K562 (cell line): Measurements from ENCODE around the gene CTIF. TPM values are rescaled to one million over a fixed set of nuclear protein-coding genes. Genes with fewer than 3 reads are reported as not detected.

ENCODE experiments used
- FOXJ2 ChIP-seq: fragments of 200-800 bp; sonication (Bioruptor generic); IDR thresholded peaks from 2 replicates; pipeline ENCODE4 v1.6.1; 2016; ENCODE audit warnings: missing genetic modification characterization, missing compliant biosample characterization
- polyA plus RNA-seq, 8 experiments: library from polyadenylated mRNA; depleted of rRNA in 4 of 8; stranded (reverse) in 5 of 8; unstranded in 3 of 8; fragments of >200 nt; fragmentation: Nextera tagmentation in 2 of 8; fragmentation: Illumina TruSeq in 1 of 8; extraction: Ambion mirVana in 2 of 8; extraction: Trizol in 1 of 8; gene quantifications; 2 replicates each; pipeline versions ENCODE4 v1.2.1 to v1.2.3, GENCODE V29; 2011 to 2014; ENCODE audit warnings: inconsistent platforms in 1 of 8, missing spikeins in 1 of 8
- total RNA-seq, 7 experiments: library from RNA; depleted of rRNA in 6 of 7; stranded (reverse); fragments of >200 nt in 6 of 7; fragmentation: Illumina TruSeq in 2 of 7; extraction: Trizol in 2 of 7; gene quantifications; 2 replicates each; pipeline versions ENCODE4 v1.2.1 to v1.2.3, GENCODE V29; 2011 to 2021; ENCODE audit warnings: low replicate concordance in 1 of 7
- TF ChIP-seq, protein P1 (sequence below): sonication (generic); formaldehyde crosslinking; IDR thresholded peaks from 2 replicates; pipeline ENCODE4 v1.8.1; 2023; ENCODE audit warnings: missing genetic modification reagents, mild to moderate bottlenecking, borderline replicate concordance
- TF ChIP-seq, protein P2 (sequence below): sonication (generic); formaldehyde crosslinking; IDR thresholded peaks from 2 replicates; pipeline ENCODE4 v1.8.0; 2022; ENCODE audit warnings: missing genetic modification reagents, mild to moderate bottlenecking, moderate library complexity, borderline replicate concordance

The CTIF gene
- total and polyA plus RNA-seq, 9 of the 15 experiments (the other 6 are each of a cell fraction or from before 2014, with no cell fraction given) = 0.17 to 11.5 (median 2.2) TPM

DNA sequence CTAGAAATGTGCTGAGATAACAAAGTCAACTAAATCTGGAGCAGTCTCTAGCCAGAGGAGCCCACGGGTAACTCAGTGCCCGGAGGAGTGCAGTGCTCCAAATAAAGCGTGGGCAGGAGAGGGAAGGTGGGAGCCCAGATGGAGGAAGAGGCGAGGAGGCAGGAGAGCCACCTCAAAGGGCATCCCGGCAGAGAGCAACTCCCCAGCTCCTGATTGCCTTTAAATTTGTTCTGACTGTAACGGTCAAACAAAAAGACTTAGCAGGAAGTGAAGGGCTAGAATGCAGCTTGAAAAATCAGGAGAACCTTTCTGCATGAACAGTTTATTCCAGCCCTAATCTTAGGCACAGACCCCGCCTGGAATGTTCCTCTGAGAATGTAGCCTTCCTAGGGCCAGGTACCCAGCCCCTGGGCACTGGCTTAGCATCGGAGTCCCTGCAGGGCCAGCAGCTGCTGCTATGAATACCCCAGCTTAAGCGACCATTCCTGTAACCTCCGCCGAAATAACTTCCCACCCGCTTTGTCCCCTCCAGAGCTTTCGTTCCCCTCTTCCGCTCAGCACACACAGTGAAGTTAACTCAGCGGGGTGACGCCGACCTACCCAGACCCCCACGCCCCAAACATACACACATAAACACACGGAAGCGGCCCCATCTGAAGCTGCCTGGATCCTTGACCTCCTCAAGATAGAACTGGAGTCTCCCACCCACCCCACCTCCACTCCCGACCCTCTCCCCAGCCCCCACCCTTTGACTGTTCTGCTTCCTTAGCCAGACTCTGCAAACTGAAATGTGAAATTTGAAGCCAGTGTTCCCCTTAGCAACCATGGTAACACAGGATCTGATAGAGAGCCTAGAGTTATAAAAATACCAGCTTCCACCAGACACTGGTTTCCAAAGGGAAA is 288.7 kb downstream of the CTIF start (continued):
- TF ChIP-seq, protein P1, sequence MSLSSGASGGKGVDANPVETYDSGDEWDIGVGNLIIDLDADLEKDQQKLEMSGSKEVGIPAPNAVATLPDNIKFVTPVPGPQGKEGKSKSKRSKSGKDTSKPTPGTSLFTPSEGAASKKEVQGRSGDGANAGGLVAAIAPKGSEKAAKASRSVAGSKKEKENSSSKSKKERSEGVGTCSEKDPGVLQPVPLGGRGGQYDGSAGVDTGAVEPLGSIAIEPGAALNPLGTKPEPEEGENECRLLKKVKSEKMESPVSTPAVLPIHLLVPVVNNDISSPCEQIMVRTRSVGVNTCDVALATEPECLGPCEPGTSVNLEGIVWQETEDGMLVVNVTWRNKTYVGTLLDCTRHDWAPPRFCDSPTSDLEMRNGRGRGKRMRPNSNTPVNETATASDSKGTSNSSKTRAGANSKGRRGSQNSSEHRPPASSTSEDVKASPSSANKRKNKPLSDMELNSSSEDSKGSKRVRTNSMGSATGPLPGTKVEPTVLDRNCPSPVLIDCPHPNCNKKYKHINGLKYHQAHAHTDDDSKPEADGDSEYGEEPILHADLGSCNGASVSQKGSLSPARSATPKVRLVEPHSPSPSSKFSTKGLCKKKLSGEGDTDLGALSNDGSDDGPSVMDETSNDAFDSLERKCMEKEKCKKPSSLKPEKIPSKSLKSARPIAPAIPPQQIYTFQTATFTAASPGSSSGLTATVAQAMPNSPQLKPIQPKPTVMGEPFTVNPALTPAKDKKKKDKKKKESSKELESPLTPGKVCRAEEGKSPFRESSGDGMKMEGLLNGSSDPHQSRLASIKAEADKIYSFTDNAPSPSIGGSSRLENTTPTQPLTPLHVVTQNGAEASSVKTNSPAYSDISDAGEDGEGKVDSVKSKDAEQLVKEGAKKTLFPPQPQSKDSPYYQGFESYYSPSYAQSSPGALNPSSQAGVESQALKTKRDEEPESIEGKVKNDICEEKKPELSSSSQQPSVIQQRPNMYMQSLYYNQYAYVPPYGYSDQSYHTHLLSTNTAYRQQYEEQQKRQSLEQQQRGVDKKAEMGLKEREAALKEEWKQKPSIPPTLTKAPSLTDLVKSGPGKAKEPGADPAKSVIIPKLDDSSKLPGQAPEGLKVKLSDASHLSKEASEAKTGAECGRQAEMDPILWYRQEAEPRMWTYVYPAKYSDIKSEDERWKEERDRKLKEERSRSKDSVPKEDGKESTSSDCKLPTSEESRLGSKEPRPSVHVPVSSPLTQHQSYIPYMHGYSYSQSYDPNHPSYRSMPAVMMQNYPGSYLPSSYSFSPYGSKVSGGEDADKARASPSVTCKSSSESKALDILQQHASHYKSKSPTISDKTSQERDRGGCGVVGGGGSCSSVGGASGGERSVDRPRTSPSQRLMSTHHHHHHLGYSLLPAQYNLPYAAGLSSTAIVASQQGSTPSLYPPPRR (CRISPR knock-in tag) = no peak
- peak; percentile 67; the same call in 1 of the 2 replicates for TF ChIP-seq FOXJ2 (tag)
- TF ChIP-seq, protein P2, sequence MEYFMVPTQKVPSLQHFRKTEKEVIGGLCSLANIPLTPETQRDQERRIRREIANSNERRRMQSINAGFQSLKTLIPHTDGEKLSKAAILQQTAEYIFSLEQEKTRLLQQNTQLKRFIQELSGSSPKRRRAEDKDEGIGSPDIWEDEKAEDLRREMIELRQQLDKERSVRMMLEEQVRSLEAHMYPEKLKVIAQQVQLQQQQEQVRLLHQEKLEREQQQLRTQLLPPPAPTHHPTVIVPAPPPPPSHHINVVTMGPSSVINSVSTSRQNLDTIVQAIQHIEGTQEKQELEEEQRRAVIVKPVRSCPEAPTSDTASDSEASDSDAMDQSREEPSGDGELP (CRISPR knock-in tag) = 0 out of 2 replicates have a peak, but pooled peaks have one; percentile 12
- TF ChIP-seq, all 486 proteins: peak for 10
